Measurements from ENCODE around the gene LPP.

Gene LPP

GRCh38 chr3:188170461-188171459 is 16.8 kb downstream of the LPP start:
- DNase-seq, result no peak

- no peak for DNase-seq
Measured at GRCh38 chr3:188171682-188172467, 17.9 kb downstream of the LPP start.

DNA sequence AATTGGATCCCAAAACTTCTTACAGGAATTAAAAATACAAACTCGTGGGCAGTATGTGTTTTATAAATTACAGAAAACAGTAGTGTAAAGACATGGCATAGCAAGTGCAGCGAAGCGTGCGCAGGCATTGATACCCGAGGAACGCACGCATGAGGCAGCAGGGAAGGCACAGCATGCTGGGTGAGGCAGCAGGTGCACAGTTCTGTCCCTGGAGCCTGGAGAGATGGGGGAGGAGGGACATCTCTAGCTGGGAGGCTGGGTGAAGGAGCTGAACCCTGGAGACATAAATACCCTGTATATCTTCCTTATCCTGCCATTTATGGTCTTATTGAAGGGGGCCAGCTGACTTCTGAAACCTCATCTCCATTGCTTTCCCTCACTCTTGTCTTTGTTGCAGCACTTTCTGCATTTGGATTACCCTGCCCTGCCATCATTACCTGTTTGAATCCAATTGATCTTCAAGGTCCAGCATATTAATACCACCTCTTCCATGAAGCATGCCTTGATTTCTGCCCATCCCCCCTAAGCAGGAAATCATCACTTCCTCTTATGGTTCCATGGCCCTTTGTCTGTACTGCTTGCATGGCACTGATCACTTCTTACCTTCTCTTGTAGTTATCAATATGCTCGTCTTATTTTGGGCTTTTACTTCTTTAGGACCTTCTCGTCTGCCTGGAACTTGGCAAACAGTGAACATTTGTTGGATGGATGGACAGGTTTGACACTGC is 20.5 kb downstream of the LPP start:
- no peak for DNase-seq

DNA sequence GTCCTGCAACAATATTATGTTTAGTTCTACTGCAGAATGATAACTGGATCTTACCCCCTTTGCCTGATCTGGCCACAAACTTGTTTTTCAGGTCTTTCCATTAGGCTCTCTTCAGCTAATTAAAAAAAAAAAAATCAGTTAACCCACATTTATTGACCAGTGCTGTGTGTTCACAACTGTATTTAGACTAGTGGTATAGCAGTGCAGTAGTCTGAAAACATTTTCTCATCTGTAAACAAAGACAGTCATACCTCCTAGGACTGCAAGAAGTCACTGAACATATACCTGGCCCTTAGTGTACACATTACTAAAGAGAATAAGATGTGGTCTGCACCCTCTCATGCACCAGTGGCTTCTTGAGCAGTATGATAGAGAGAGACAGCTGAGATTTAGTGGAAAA is 22.5 kb downstream of the LPP start:
- no peak for DNase-seq

DNA sequence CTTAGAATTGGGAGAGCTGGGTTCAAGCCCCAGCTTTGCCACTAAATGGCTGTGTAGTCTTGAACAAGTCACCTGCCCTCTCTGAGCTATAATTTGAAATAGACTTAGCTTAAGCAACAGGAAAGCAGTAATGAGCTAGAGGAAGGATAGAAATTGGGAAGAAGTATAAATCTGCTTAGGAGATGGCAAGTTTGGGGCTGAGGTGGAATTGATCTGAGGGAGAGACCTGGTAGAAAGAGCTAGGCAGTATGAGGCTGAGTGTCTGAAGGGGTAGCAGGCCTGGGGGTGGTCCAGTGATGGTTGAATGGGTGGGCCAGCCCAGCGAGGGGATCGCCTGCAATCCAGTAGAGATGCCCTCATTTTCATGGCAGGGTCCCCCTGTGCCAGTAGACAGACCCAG is 22.9 kb downstream of the LPP start:
- no peak for DNase-seq

DNA sequence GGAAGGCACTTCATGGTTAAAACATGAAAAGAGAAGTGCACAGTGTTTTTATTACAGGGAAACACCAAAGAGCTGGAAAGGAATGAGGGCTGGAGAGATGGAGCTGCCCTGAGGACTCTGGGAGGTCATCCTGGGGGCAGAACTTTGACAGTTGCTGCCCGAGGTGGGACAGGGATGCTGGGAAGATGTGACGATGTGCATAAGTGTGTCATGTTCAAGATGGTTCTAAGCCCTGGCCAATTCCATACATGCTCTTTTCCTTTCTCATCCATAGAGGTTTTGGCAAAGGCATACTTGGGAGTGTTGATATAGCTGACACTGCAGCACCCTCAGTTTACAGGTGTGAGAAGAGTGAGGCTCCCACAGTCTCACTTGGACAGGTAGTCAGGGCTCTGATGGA is 23.8 kb downstream of the LPP start:
- no peak for DNase-seq

GRCh38 chr3:188178293-188178936 is 24.5 kb downstream of the LPP start:
- DNase-seq, result no peak

GRCh38 chr3:188179006-188179966 is 25.3 kb downstream of the LPP start:
- peak; percentile 68 for DNase-seq

DNA sequence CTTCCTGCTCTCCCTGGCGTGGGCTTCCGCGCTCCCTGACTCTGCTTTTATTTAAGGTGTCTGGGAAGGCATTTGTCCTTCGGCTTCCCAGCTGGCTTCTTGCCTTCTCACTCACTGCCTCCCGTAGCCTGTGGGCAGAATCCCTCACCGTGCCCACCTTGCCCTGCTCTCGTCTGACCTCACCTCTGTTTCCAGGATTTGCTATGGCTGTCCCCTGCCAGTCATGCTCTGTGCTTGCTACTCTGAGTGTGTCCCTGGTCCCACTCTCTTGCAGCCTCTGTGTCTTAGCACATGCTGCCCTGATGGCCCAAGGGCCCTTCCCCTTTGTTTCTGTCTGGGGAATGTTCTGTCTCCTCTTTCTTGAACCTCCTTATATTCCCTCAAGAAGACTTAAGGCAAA is 26.2 kb downstream of the LPP start:
- DNase-seq, result no peak

DNA sequence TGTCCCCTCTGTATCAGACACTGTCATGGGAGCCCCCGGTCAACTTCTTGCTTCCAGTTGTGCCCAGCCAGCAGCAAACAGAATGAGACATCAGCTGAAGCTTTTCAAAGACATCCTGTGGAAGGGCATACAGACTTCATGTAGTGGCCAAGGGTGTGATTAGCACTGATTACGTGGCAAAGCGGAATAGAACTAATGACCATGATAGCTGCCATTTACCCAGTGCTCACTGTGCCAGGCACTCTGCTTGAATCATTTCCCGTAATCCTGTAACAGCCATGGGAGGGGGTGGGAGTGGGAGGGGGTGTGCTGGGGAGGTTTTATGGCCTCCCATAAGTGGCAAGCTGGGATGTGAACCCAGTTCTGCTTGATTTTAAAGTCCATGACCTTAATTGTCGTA is 29.5 kb downstream of the LPP start:
- DNase-seq, result no peak

DNA sequence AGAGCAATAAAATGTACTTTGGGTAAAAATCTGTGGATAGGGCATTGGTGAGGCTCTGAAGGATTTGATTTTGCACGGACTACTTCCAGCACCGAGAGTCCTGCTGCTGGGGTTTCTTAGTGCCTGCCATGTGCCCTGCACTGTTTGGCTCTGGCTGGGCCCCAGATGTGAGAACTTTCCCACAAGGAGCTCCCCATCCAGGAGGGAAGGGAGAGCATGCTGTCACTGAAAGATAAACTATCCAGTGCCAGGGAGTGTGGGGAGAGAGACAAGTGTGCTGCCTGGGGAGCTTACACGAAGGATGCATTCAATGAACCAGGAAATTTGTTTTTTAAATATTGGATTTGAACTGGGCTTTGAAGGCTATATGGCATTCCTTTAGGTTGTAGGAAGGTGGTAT is 30.2 kb downstream of the LPP start:
- DNase-seq, result no peak

GRCh38 chr3:188184649-188185048 is 30.7 kb downstream of the LPP start:
- no peak for DNase-seq

DNA sequence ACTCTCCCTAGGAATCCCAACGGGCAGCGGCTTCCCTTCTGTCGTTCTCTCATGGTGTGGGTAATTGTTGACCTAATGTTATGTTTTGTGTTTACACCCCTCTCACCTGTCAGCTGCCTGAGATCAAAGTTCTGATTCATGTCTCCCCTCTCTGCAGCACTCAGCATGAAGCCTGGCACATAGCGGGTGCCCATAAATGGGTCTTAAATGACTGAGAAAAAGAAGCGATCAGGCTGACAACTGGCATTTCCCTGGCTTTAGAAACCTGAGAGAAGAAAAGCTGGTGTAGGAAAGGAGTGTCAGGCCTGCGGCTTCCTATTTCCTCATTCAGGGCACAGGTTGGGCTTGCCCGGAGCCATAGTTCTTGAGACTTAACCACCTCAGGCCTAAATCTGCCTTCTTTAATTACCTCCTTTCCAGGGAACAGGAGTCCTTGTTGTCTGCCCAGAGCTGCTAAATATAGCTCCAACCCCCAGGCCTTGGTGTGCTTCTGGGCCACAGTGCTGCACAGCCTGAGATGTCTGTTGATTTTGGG is 31.8 kb downstream of the LPP start:
- DNase-seq, result peak; percentile 42

DNA sequence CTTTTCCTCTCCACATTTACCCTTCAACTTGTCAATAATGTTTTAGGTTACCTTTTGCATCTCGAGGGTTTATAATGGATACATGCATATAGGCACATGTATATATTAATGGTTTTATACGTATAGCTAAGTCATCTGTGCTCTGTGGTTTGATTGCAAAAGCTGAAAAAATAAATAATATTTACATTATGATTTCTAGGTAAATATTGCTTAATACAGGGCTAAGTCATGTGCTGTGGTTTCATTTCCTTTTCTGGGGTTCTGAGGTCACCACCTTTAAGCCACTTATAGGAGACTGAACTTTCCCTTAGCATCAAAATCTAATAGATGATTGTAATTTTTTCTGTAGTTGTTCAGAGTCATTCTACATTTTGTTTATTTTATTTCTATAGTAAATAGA is 33.1 kb downstream of the LPP start:
- DNase-seq, result no peak

DNA sequence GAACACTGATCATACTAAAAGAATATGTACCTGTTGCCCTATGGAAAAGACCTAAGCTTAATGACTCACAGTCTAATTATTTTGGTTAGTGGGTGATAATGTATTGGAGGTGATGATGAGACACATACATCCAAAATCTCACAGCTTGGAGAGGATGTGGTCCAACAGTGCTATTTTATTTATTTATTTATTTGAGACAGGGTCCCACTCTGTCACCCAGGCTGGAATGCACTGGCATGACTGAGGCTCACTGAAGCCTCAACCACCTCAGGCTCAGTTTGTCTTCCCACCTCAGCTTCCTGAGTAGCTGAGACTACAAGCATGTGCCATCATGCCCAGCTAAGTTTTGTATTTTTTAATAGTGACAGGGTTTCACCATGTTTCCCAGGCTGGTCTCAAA is 35.0 kb downstream of the LPP start:
- DNase-seq, result no peak

DNA sequence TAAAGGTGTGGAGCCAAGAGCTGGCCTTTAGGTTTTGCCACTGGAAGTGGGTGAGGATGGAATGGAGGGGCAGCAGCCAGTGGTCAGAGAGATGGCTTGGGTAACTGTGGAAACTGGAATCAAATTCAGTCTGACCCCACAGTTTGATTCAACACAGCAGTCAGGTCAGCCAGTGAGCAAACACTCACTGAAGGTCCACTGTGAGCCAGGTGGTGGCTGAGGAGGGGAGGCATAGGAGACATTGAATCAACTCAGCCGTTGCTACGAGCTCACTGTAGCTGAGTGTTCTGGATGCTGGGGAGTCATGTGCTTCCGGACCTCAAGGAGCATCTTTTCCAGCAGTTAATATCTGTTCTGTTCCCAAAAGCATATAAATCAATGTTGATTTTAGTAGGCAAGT is 37.5 kb downstream of the LPP start:
- DNase-seq, result no peak

- no peak for DNase-seq
Measured at GRCh38 chr3:188192034-188192433, 38.1 kb downstream of the LPP start.

GRCh38 chr3:188194332-188194731 is 40.4 kb downstream of the LPP start:
- DNase-seq, result peak; percentile 49

GRCh38 chr3:188196232-188196990 is 42.5 kb downstream of the LPP start:
- peak; percentile 63 for DNase-seq

DNA sequence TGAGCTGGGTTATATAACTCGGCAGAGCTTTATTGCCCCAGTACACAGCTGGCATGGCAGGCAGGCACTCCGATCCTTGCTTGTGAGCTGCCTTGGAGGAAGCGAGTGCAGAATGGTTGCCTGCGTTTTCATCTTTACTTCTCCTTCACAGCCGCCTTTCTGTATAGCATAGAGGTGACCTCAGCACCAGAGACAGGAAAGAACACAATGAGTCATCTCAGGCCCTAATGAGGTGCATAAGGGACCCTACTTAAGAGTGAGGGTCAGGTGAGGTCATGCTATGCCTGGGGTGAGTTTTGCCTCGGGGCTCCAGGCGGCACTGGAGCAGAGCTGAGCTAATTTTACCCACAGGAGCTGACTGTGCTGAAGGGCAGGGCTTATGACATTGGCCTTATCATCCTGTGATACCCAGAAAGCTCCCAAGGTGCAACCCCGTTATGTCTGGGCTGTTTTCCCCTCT is 43.5 kb downstream of the LPP start:
- DNase-seq, result peak; percentile 24
